ENCODE results near the gene ESRRG. TPM values are rescaled to one million over a fixed set of nuclear protein-coding genes. Genes with fewer than 3 reads are reported as not detected.

ESRRG gene
- total RNA-seq, 1 donor from 2014 or later: 0.40 TPM

DNA sequence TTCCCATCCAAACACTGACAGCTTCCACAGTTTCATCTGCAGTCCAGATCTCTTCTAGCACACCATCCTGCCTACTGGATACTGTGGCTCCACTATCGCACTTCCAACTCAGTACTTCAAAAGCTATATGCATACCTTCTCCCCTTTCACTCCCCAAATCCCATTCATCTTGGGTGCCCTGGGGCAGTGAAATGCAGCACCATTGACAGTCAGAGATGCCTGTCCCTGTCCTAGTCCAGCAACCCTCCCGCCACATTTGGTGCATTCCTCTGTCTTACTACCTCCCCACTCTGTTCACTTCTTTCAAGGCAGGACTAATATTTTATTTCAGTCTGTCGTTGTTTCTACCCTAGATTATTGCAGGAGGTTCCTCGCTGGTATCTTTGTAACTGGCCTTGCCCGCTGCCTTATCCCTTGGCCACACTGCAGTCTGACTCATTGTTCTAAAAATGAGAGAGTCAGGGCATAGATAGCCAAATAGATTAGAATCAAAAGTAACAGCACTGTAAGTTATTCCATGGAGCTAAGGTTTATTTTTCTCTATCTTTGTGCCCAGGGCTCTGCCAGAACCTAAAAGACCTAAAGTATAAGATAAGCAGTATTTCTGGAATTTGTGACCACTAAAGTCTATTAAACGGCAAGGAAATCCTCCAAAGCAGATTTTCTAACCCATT lies 96.7 kb downstream of the ESRRG start:
- ATAC-seq: no peak

DNA sequence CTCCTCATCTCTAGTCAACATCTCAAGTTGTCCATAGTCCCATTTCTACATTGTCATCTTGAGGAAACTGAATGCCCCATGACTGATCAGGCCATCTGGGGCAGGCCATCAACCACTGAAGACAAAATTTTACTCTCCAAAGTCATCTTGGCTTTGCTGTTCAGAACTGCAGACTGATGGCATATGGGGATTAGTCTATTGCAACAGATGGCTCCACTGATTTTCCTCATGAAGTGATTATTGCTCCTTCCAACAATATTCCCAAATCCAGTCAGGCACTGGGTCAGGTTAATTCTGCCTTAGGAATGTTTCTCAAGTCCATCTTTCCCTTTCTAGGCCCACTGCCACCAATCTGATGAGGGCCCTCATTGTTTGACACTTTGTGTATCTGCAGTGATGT lies 101.7 kb downstream of the ESRRG start:
- ATAC-seq: no peak

DNA sequence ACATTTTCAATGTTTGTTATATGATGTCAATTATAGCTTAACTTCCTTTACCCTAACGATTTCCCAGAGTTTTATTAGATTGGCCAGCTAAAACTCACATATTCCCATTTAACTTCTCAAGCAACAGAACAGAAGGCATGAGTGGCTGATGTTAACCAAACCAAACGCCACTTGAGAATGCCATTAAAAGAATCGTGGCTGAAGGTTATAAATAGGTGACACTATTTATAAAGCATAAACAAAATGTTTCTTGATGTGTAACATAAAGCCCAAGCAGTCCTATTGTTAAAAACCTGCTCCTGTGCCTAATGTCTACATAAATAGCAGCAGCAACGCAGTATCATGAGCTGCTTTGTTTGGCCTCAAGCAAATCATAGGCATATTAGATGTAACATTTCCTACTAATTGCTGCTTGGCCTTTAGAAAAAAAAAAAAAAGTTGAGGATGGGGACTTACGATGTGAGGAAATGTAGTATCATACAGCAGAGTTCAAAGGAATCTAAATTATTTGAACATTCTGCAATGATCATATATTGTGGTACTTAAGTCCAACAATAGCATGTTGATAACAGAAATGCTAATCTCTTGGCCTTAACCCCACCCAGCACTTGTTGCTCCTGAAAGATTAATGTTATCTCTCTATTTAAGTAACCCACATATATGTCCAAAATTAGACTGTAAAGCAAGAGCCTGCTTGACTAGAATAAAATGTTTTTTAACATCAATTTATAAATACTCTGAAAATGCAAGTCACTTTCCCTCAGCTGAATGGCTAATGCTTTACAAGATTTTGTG lies 106.0 kb downstream of the ESRRG start:
- no peak for ATAC-seq

DNA sequence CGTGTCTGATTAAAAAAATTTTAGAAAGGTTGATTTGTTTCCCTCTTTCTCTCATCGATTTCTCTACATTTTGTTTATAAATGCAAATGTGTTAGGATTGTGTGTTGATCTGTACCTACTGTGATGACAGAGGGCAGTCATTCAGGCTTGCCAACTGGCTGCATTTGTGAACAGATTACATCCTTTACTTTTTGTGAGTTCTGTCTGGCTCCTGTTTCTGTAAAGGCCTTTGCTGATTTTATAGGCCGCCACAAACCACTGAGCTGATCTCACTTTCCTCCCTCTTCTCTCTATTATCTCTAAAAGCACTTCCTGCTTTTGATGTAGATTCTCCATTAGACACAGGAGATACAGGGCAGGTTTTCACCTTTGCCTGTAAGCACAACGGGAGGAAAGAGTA lies 106.8 kb downstream of the ESRRG start:
- ATAC-seq: no peak

DNA sequence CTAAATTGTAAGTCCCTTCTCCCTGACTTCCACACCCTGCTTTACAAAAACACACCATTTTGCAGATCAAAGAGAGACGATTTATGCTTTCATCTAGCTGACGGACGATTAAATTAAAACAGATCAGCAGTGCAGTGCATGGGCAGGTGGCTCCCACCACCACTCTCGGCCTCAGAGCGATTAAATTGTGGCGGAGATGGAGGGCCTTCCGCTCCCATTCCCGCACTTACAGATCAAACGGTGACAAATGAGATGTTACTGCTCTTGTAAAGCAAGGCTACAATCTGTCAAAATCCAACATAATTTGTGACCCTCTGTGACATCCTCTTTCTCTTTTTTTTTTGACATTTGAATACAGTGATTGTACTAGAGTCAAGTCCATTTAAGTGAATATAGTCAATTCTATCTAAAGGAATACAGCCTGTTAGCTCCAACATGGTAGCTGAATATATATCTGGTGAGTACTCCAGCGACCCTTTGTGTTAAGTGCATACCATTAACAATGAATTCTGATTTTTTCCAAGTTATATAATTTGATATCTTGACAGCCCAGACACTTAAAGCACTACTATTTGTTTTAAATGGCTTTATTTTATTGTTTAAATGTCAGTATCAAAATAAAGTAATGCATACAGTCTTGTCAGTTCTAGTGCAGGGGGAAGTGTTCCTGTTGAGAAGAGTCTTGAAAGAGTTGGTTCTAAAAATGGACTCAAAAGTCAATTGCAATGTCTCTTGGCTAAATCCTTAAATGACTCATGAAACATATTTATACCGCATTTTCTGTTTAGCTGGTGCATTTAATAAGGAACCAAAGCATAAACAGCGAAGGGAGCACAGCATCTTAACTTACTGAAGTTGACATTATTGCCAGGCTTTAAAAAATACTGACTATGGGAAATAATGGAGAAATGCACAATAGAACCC lies 109.0 kb downstream of the ESRRG start:
- no peak for ATAC-seq

DNA sequence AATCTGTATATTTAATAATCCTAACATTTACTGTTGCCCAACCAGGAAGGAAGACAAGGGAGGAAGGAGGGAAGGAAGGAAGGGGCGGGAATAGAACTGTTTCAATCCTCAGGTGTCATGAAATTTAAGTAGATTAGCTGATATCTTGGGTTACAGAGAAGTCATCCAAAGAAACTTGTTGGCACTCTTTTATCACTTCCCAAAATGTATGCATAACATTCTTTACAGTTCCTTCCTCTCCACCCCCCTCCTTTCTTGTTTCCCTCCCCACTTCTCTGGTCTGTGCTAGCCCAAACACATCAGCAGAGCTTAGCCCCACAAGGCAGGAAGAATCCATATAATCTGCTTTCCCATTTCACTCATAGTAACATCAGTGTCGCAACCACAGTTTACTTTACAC lies 110.9 kb downstream of the ESRRG start:
- ATAC-seq: no peak

DNA sequence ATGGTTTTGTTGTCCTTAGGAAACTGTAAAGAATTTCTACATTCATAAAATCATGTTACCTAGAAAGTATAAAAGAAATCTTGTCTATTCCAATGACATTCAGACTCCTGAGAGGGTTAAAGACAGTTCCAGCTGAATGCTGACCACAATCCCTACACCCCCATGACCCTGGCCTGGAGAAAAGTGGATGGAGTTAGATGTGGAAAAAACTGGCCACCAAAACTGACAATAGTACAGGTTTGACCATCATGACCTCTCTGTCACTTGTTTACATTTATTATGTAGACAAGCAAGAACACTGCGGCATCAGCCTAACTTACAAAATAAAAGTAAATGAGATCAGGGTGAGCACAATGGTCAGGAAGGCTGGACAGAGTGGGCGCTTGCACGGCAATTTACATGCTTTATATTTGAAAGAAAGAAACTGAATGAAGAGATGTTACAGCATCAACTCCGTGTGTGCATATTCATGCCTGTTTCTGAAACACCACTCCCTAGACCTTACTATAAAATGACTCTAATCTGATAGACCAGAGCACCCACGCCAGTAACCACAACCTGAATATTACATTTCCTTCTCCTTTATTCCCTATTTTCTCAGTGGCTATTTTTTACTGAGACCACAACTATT lies 116.0 kb downstream of the ESRRG start:
- no peak for ATAC-seq

DNA sequence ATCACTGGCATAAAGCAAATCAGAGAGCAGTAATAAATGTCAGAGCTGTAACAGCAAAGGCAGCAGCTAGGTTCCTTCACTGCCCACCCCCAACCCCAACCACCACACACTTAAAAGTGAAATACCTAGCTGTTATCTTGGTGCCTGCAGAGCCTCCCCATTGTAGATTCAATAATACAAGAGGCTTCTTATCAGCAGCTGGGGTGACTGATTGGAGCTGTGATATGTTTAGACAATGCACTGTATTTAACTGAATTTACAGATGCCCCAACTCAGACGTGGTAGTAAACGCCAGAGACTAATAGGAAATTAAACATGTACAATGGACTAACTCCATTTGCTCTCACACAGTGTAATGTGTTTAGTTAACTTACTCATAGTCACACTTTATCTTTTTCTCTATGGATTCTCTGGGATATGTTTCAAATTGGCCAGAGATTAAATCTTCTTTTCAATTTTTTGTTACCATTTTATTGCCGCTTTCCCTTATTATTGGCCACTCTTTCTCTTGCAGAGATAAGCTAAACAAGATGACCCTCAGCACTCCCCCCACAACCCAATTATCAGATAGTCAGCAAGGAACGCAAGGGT lies 117.1 kb downstream of the ESRRG start:
- ATAC-seq: no peak

DNA sequence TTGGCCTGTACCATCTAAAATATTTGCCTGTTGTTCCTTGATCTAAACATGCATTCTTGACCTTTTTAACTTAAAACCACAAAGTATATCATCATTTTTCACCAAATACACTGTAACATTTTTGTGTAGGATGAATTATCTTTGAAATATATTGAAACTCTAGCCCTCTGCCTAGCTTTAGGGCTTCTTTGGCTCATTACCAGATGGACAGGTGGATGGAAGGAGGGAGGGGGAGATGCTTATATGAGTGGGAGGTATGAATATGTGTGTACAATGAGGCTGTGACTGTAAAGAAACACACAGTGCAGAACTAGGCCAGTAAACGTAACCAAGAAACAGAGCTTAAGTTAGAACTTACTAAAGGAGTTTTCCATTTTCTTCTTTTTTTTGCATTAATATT lies 118.5 kb downstream of the ESRRG start:
- no peak for ATAC-seq

DNA sequence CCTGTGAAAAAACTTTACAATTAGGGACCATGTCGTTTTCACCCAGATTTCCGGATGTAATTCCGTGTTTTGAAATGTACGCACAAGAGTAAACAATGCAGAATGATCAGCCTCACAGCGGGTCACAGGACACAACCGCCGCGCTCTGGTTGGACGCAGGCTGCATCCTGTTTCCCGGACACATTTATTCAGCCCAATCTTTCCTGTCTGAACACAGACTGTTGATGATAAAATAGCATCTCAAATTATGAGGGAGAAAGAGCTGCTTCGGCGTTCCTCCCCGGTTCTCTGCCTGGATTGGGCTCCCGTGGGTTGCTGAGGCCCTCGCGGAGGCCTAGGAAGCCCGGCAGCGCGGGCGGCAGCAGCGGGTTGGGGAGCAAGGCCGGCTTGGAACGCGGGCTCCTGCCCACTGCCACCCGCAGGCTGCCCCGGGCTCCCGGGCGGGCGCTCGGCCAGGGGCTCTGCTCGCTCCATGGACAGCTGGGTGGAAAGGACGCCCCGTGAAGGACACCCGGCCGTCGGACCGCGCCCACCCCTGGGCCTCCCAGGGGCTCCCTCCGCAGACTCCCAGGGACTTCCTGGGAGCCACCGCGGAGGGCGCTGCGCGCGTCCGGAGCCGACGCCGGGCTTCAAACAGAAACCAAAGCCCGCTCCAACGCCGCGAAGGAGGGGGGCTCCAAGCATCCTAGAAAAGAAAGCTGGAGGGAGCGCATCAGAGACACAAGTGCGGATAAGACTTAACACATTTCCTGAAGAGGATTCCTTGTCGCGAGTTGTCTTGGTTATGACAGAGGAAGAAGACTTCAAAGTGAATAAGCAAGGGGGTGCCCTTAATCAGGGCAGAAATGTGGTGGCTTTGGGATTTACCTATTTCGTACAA lies 122.3 kb downstream of the ESRRG start:
- peak; percentile 90 for ATAC-seq

DNA sequence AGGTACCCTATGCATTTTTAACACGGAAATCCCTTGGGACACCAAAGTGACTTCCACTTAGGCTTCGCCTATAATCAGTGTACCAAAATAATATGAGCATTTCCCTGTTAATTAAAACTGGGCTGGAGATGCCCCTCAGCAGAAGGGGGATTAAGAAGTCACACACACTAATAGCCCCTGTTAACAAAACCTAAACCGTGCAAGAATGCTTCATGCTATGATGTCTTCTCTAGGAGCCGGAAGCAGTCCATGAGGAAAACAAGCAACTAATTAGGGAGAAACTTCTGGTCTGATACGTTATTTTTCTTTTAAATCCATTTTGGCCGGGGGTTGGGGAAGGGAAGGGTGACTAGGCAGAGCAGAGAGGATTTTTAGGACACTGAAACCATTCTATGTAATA lies 123.4 kb downstream of the ESRRG start:
- no peak for ATAC-seq

DNA sequence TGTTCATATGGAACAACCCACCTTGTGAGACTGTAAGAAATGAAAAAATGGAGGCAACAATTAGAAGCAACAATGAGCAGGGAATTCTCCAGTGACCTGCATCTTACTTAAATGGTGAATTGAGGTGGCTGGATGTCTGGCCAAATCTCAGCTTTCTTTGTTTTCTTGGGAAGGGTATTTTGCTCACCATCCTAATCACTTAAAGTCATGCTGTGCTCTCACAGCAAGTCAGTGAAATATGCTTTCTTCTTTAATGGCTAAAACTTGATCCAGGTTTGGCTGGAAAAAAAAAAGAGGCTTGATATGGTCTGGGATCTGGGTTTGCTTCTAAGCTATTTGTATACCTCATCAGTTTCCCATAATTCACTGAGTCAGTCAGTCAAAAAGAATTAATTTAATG lies 124.8 kb downstream of the ESRRG start:
- no peak for ATAC-seq

DNA sequence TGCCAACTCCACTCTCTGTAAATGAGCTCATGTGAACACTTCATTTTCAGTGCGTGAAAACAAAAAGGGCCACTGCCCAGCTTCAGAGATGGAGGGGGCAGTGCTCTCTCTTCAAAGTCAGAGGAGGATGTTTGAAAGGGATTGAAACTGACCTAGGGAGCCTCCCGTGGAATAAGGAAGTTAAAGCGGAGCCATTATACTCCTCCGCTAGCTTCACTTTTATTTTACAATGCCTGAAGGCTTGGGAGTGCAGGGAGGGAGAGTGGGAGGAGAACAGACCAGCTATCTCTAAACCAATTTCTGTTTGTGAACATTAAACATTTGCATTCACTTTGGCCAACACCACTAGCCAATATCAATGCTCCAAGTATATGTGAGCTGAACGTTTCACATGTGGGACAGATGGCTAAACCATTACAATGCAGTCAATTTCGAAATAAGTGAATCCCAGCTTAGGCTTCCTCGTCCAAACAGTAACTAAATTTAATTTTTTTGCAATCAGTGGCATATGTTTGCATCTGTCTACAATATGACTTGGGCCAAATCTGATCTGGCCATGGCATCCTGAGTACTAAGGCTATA lies 126.9 kb downstream of the ESRRG start:
- no peak for ATAC-seq

DNA sequence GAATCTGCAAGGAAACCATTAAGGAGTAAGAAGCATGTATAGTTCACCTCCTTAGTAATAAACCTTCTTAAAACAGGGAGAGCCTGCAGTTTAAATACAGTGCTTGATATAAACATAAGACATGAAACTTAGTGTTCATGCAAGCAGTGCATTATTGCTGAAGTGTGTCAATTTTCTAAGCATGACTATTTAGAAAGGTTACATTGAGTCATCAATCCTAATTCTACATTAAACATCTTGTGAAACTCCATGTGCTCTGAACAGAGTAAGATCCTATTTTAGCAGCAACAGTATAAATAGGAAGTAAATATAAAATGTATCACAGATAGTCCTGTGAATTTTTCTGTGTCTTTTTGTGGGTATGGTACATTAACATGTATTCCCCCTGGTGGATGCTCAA lies 135.5 kb downstream of the ESRRG start:
- peak; percentile 60 for ATAC-seq

DNA sequence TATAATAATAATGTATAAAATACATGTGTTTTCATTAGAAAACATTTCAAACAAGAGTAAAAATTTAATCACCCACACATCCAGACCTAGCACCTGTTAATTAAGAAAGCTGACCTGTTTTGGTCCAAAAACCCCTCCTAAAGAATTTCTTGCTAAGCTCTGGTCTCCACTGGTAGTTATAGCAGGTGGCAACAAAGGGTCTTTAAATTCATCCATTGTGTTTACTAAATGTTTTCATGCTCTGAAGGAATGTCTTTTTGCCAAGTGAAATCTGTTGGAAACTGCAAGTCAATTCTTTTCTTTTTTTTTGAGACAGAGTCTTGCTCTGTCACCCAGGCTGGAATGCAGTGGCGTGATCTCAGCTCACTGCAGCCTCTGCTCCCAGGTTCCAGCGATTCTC lies 141.1 kb downstream of the ESRRG start:
- ATAC-seq: no peak

DNA sequence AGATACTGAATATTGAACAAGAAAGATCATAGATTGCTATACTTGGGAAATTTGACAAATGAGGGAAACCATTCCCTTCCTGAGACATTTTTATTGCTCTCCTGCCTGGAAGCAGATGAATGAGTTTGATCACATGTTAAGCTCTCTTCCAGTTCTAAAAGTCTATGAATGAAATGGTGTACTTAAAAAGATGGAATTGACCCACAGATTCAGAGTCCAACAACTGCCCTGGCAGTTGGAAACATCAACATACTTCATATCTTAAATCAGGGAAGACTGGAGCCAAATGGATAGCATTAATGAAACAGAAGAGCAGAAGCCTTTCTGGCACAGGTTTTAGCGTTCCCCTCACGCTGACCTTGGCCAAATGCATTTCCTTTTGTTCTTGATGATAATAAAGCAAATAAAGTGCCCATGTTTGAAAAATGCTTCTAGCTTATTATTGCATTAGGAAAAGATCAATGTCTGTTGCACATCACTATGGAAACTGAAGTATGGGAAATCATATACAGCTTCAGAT lies 142.6 kb downstream of the ESRRG start:
- ATAC-seq: no peak

DNA sequence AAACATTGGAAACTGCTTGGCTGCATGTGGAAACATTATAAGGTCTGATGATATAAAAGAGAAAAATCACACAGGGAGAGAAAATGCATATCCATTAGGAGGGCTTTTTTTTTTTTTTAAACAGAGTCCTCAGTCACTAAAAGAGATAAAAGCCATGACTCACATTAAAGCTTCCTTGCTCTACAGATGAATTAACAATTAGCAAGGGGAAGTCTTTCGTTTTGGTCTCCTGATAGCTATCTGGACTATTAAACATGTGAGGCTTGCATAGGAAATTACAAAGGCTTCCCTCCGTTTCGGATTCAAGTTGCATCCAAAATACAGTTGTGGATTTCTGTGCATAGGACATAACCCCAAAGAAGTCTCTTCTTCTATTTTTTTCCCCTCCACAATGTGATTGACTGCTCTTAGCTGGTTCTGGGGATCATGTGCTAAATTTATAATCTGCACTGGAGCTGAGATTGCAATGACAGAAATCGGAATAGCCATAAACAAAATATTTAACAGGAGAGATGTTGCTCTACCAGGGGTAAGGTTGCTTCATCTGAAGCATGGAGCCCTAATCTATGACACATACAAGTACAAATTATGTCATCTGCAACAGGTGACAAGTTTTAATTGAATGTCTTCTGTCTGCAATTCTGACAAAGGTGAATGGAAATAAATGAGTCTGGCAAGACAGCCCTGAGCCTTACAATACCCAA lies 146.8 kb downstream of the ESRRG start:
- no peak for ATAC-seq

DNA sequence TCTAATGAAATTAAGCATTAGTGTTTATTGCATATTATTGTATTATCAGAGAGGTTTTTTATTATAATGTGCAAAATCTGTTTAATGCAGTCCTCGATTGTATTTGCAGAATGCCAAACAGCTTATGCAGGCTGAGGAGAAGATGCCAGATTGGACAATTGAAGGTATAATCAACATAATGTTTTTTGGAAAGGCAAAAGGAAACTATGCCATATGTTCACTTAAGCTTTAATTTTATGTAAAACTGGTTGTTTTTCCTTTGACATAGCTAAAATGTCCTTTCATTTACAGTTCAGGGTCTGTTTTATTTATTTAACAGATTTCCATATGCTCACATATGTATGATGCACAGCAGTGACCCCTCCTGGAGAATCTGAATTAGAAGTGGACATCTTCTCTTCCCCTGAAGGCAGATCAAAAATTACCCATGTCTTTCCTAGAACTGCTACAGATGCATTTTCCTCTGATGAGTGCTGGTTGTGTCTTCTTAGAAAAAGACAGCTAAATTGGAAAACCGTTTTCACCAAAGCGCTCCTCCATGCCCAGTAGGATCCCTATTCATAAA lies 156.5 kb downstream of the ESRRG start:
- ATAC-seq: no peak

DNA sequence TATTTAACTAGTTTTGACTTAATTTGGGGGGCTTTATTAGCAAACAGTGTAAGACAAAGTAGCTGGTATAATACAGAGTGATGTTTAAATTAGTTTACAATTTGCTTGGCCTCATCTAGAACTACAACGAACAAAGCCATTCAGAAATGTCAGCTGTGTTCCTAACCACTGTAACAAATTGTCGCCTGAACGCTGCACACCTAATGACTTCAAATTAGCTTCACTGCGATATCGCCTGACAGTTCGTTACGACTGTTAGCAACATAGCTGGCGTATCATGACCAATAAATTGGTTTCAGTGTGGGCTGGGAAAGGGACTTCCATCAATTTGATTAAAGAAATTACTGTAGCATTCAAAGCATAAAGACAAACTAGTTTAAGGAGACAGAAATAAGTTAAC lies 160.1 kb downstream of the ESRRG start:
- ATAC-seq: no peak

DNA sequence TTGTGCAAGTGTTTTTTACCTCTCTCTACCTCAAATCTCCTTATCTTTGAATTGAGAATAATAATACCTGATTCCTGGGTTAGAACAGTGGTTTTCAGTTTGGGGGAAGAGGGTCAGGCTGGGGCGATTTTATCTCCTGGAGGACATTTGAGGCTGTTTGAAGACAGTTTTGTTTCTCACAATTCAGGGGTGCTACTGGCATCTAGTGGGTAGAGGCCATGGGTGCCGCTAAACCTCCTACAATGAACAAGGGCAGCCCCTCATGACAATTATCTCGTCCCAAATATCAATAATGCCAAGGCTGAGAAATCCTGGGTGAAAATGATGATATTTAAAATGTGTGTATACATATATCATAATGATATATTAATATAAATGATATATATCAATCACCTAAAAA lies 160.8 kb downstream of the ESRRG start:
- ATAC-seq: no peak

Measured in esophagus mucosa (tissue), 1 donor.